ENCODE data around the gene STYXL2.

STYXL2 gene

DNA sequence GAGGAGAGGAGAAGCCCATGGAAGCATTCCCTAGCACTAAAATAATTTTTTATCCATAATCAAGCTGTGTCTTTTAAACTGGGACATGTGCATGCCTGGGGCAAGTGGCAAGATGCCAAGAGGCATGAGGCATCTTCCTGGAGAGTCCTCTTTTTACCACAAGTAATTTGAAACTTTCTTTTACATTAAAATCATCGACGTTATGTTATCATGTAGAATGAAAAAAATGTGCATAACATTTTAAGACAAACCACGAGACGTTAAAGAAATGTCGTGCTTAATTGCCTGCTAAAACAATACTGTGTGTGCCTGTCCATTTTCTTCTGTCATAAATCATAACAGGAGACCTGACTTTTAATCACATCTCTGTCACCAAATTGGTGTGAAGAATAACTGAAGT lies 1.5 kb downstream of the STYXL2 start:
- no peak overlapping the region for H3K4me3 ChIP-seq (ENCODE audit: low read depth, low read length)
- no peak overlapping the region for H3K4me2 ChIP-seq (ENCODE audit: low read length)
- no peak overlapping the region for H2BK120ac ChIP-seq (ENCODE audit: insufficient read depth, low read length, poor library complexity)
- H3K18ac ChIP-seq (ENCODE audit: low read length): no peak overlapping the region
- no peak overlapping the region for H3K14ac ChIP-seq (ENCODE audit: low read length)
- H3K4ac ChIP-seq (ENCODE audit: low read depth, low read length): no peak overlapping the region
- no peaks in the 10 kb centered on the region for H3K9me3 ChIP-seq (ENCODE audit: insufficient read depth, low read depth, low read length)
- H4K91ac ChIP-seq (ENCODE audit: low read depth, low read length): no peak overlapping the region
- H4K12ac ChIP-seq (ENCODE audit: low read depth, low read length): no peak overlapping the region
- no peak overlapping the region for H2BK12ac ChIP-seq (ENCODE audit: low read length)
- H3K79me1 ChIP-seq (ENCODE audit: low read length): peaks cover 3% of the 10 kb centered on the region
- peaks cover 13 to 16% of the 10 kb centered on the region in 2 experiments for H3K4me1 ChIP-seq (ENCODE audit: control insufficient read depth in 1 of 2, insufficient read depth in 2 of 2, low read length in 2 of 2)
- no peak overlapping the region for H4K8ac ChIP-seq (ENCODE audit: low read depth, low read length)
- WGBS (ENCODE audit: extremely low coverage, insufficient coverage, insufficient read length): no CpG with 5 or more reads among the region's 5 CpGs
- H3K27me3 ChIP-seq (ENCODE audit: insufficient read depth, low read length): no peaks in the 10 kb centered on the region
- DNase-seq: no peak
- no peak overlapping the region for H2BK5ac ChIP-seq (ENCODE audit: low read depth, low read length, poor library complexity)
- no peaks in the 10 kb centered on the region for H3K36me3 ChIP-seq (ENCODE audit: control insufficient read depth in 1 of 2, insufficient read depth in 2 of 2, low read length in 2 of 2)
- H2AFZ ChIP-seq (ENCODE audit: insufficient read depth, low read length, poor library complexity): no peak overlapping the region
- no peak overlapping the region for H2AK5ac ChIP-seq (ENCODE audit: low read length)
- H3K9ac ChIP-seq (ENCODE audit: low read length): no peak overlapping the region
- H3K23ac ChIP-seq (ENCODE audit: low read length): no peak overlapping the region
- no peak overlapping the region for H3K27ac ChIP-seq (ENCODE audit: low read depth, low read length)
- H3K79me2 ChIP-seq (ENCODE audit: control insufficient read depth, insufficient read depth, low read length, poor library complexity): no peaks in the 10 kb centered on the region

DNA sequence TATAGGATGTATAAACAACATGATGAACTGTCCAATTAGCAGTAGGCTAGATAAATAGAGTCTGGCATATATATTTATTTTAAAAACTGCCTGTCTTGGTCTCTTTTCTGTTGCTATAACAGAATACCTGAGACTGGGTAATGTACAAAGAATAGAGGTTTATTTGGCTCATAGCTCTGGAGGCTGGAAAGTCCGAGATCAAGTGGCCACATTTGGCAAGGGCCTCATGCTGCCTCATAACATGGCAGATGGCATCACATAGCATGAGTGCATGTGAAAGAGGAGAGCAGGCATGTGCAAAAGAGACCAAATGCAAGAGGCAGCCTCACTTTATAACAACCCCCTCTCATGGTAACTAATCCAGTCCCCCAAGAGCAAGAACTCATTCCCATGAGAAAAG lies 6.0 kb downstream of the STYXL2 start:
- Histone ChIP-seq H3K23ac (ENCODE audit: low read length) (no peak overlapping the region), H3K4me1 (ENCODE audit: control insufficient read depth in 1 of 2, insufficient read depth in 2 of 2, low read length in 2 of 2) (peaks cover 2 to 4% of the 10 kb centered on the region in 2 experiments), H3K27ac (ENCODE audit: low read depth, low read length) (no peak overlapping the region), H2BK12ac (ENCODE audit: low read length) (no peak overlapping the region), H4K91ac (ENCODE audit: low read depth, low read length) (no peak overlapping the region), H3K14ac (ENCODE audit: low read length) (no peak overlapping the region), H3K4me3 (ENCODE audit: low read depth, low read length) (no peak overlapping the region), H3K18ac (ENCODE audit: low read length) (no peak overlapping the region), H3K36me3 (ENCODE audit: control insufficient read depth in 1 of 2, insufficient read depth in 2 of 2, low read length in 2 of 2) (no peaks in the 10 kb centered on the region), H3K79me1 (ENCODE audit: low read length) (no peaks in the 10 kb centered on the region), H2AK5ac (ENCODE audit: low read length) (no peak overlapping the region), H2BK5ac (ENCODE audit: low read depth, low read length, poor library complexity) (no peak overlapping the region), H2BK120ac (ENCODE audit: insufficient read depth, low read length, poor library complexity) (no peak overlapping the region), H3K4me2 (ENCODE audit: low read length) (no peak overlapping the region), H3K79me2 (ENCODE audit: control insufficient read depth, insufficient read depth, low read length, poor library complexity) (no peaks in the 10 kb centered on the region), H3K27me3 (ENCODE audit: insufficient read depth, low read length) (no peaks in the 10 kb centered on the region), H3K9ac (ENCODE audit: low read length) (no peak overlapping the region), H3K4ac (ENCODE audit: low read depth, low read length) (no peak overlapping the region), H4K8ac (ENCODE audit: low read depth, low read length) (no peak overlapping the region), H3K9me3 (ENCODE audit: insufficient read depth, low read depth, low read length) (no peaks in the 10 kb centered on the region), H4K12ac (ENCODE audit: low read depth, low read length) (no peak overlapping the region), H2AFZ (ENCODE audit: insufficient read depth, low read length, poor library complexity) (no peak overlapping the region)
- no peak for DNase-seq
- WGBS (ENCODE audit: extremely low coverage, insufficient coverage, insufficient read length): no CpG with 5 or more reads among the region's 1 CpG

DNA sequence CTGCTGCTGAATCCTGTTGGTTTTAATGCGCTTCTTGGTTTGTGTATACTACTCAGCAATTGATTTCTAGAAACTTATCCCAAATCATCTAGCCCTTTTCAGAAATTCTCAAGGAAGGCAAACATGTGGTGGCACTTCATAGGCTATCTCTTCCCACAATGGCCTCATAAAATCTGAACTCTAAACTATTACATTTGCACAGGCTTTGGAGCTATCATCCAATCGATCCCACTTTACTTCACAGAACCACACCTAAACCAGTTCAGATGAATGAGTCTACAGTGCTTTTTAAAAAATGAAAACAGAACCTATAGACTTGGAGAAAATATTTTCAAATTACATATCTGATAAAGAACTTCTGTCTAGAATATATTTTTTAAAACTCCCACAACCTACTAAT lies 6.9 kb downstream of the STYXL2 start:
- H3K4ac ChIP-seq (ENCODE audit: low read depth, low read length): no peak overlapping the region
- H3K79me2 ChIP-seq (ENCODE audit: control insufficient read depth, insufficient read depth, low read length, poor library complexity): no peaks in the 10 kb centered on the region
- H3K79me1 ChIP-seq (ENCODE audit: low read length): no peaks in the 10 kb centered on the region
- no peak overlapping the region for H2BK5ac ChIP-seq (ENCODE audit: low read depth, low read length, poor library complexity)
- no peak overlapping the region for H3K14ac ChIP-seq (ENCODE audit: low read length)
- DNase-seq: no peak
- H3K4me2 ChIP-seq (ENCODE audit: low read length): no peak overlapping the region
- H2AFZ ChIP-seq (ENCODE audit: insufficient read depth, low read length, poor library complexity): no peak overlapping the region
- H3K27ac ChIP-seq (ENCODE audit: low read depth, low read length): no peak overlapping the region
- no peaks in the 10 kb centered on the region for H3K36me3 ChIP-seq (ENCODE audit: control insufficient read depth in 1 of 2, insufficient read depth in 2 of 2, low read length in 2 of 2)
- no peak overlapping the region for H2BK120ac ChIP-seq (ENCODE audit: insufficient read depth, low read length, poor library complexity)
- no peak overlapping the region for H3K4me3 ChIP-seq (ENCODE audit: low read depth, low read length)
- no peak overlapping the region for H3K18ac ChIP-seq (ENCODE audit: low read length)
- H2AK5ac ChIP-seq (ENCODE audit: low read length): no peak overlapping the region
- peaks cover 2 to 4% of the 10 kb centered on the region in 2 experiments for H3K4me1 ChIP-seq (ENCODE audit: control insufficient read depth in 1 of 2, insufficient read depth in 2 of 2, low read length in 2 of 2)
- WGBS (ENCODE audit: extremely low coverage, insufficient coverage, insufficient read length): no CpG with 5 or more reads among the region's 2 CpGs
- no peak overlapping the region for H2BK12ac ChIP-seq (ENCODE audit: low read length)
- no peaks in the 10 kb centered on the region for H3K27me3 ChIP-seq (ENCODE audit: insufficient read depth, low read length)
- H4K12ac ChIP-seq (ENCODE audit: low read depth, low read length): no peak overlapping the region
- H4K91ac ChIP-seq (ENCODE audit: low read depth, low read length): no peak overlapping the region
- H3K9ac ChIP-seq (ENCODE audit: low read length): no peak overlapping the region
- H3K23ac ChIP-seq (ENCODE audit: low read length): no peak overlapping the region
- H4K8ac ChIP-seq (ENCODE audit: low read depth, low read length): no peak overlapping the region
- H3K9me3 ChIP-seq (ENCODE audit: insufficient read depth, low read depth, low read length): no peaks in the 10 kb centered on the region

DNA sequence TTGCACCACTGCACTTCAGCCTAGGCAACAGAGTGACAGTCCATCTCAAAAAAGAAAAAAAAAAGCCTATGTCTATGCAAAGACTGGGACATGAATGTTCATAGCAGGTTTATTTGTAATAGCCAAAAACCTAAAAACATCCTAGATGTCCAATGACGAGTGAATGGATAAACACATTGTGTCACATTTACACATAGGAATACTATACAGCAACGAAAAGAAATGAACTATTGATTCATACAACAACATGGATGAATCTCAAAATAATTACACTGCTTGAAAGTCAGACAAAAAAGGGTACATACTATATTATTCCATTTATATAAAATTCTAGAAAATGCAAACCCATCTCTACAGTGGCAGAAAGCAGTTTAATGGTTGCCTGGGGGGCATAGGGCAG lies 7.9 kb downstream of the STYXL2 start:
- Histone ChIP-seq H3K4me2 (ENCODE audit: low read length) (no peak overlapping the region), H3K4me3 (ENCODE audit: low read depth, low read length) (no peak overlapping the region), H2AK5ac (ENCODE audit: low read length) (no peak overlapping the region), H3K14ac (ENCODE audit: low read length) (no peak overlapping the region), H3K9ac (ENCODE audit: low read length) (no peak overlapping the region), H3K36me3 (ENCODE audit: control insufficient read depth in 1 of 2, insufficient read depth in 2 of 2, low read length in 2 of 2) (no peaks in the 10 kb centered on the region), H3K4ac (ENCODE audit: low read depth, low read length) (no peak overlapping the region), H4K91ac (ENCODE audit: low read depth, low read length) (no peak overlapping the region), H4K12ac (ENCODE audit: low read depth, low read length) (no peak overlapping the region), H3K79me2 (ENCODE audit: control insufficient read depth, insufficient read depth, low read length, poor library complexity) (no peaks in the 10 kb centered on the region), H2BK120ac (ENCODE audit: insufficient read depth, low read length, poor library complexity) (no peak overlapping the region), H3K23ac (ENCODE audit: low read length) (no peak overlapping the region), H3K9me3 (ENCODE audit: insufficient read depth, low read depth, low read length) (no peaks in the 10 kb centered on the region), H4K8ac (ENCODE audit: low read depth, low read length) (no peak overlapping the region), H3K27me3 (ENCODE audit: insufficient read depth, low read length) (no peaks in the 10 kb centered on the region), H3K79me1 (ENCODE audit: low read length) (no peaks in the 10 kb centered on the region), H3K4me1 (ENCODE audit: control insufficient read depth in 1 of 2, insufficient read depth in 2 of 2, low read length in 2 of 2) (peaks cover 2 to 4% of the 10 kb centered on the region in 2 experiments), H2BK5ac (ENCODE audit: low read depth, low read length, poor library complexity) (no peak overlapping the region), H3K27ac (ENCODE audit: low read depth, low read length) (no peak overlapping the region), H2AFZ (ENCODE audit: insufficient read depth, low read length, poor library complexity) (no peak overlapping the region), H2BK12ac (ENCODE audit: low read length) (no peak overlapping the region), H3K18ac (ENCODE audit: low read length) (no peak overlapping the region)
- DNase-seq: no peak
- no CpG with 5 or more reads among the region's 2 CpGs for WGBS (ENCODE audit: extremely low coverage, insufficient coverage, insufficient read length)

All from trophoblast cell (in vitro differentiated cells and primary cell).